K562 (cell line): Measurements from ENCODE around the gene PSMA4. TPM values are rescaled to one million over a fixed set of nuclear protein-coding genes. Genes with fewer than 3 reads are reported as not detected.

ENCODE experiments used
- BHLHE40 ChIP-seq: IDR thresholded peaks from 2 replicates; pipeline ENCODE4 v1.6.1; 2011; ENCODE audit warnings: low read length, improper control_type of control experiment
- CAMTA2 ChIP-seq: fragments of 250-450 bp; sonication (Bioruptor Pico); conservative IDR thresholded peaks from 2 replicates; pipeline ENCODE4 v1.5.1; 2022
- E2F3 ChIP-seq: fragments of 250-450 bp; sonication (Bioruptor Pico); IDR thresholded peaks from 2 replicates; pipeline ENCODE4 v1.4.0; 2020; ENCODE audit warnings: mild to moderate bottlenecking
- ELF2 ChIP-seq: fragments of 250-450 bp; sonication (Bioruptor Pico); IDR thresholded peaks from 2 replicates; pipeline ENCODE4 v1.5.0; 2021; ENCODE audit warnings: mild to moderate bottlenecking
- HDAC2 ChIP-seq: fragments of 450-650 bp; IDR thresholded peaks from 2 replicates; pipeline ENCODE4 v1.6.1; 2016; ENCODE audit warnings: mild to moderate bottlenecking
- KDM5B ChIP-seq: fragments of 200-600 bp; sonication (generic); IDR thresholded peaks from 2 replicates; pipeline ENCODE4 v1.6.1; 2012; ENCODE audit warnings: low read depth, mild to moderate bottlenecking, moderate library complexity, low read length, control low read depth, inconsistent platforms; ENCODE audit not compliant: insufficient replicate concordance
- MAX ChIP-seq: sonication (generic); formaldehyde crosslinking; IDR thresholded peaks from 2 replicates; pipeline ENCODE4 v1.9.0; 2022; ENCODE audit warnings: mild to moderate bottlenecking, missing genetic modification reagents
- NFE2 ChIP-seq: IDR thresholded peaks from 2 replicates; pipeline ENCODE4 v1.6.1; 2014; ENCODE audit warnings: antibody characterized with exemption, low read depth
- NR3C1 ChIP-seq: sonication (generic); formaldehyde crosslinking; IDR thresholded peaks from 2 replicates; pipeline ENCODE4 v1.8.1; 2022; ENCODE audit warnings: missing genetic modification reagents
- PHF20 ChIP-seq: fragments of 450-650 bp; IDR thresholded peaks from 2 replicates; pipeline ENCODE4 v1.6.1; 2018; ENCODE audit not compliant: partially characterized antibody
- PHF21A ChIP-seq: fragments of 450-650 bp; IDR thresholded peaks from 2 replicates; pipeline ENCODE4 v1.6.1; 2017; ENCODE audit warnings: low read depth, borderline replicate concordance
- PHF8 ChIP-seq: fragments of 200-600 bp; sonication (generic); IDR thresholded peaks from 2 replicates; pipeline ENCODE4 v1.6.1; 2012; ENCODE audit warnings: mixed run types, mild to moderate bottlenecking, inconsistent platforms, low read length, moderate library complexity, borderline replicate concordance
- POLR2A ChIP-seq: fragments of 450-650 bp; conservative IDR thresholded peaks from 2 replicates; pipeline ENCODE4 v1.6.1; 2016
- RNF219 ChIP-seq: fragments of 250-450 bp; sonication (Bioruptor Pico); IDR thresholded peaks from 2 replicates; pipeline ENCODE4 v1.5.0; 2022; ENCODE audit warnings: mild to moderate bottlenecking
- SMAD1 ChIP-seq: fragments of 150-350 bp; IDR thresholded peaks from 2 replicates; pipeline ENCODE4 v1.6.1; 2014; ENCODE audit warnings: low read length, low read depth; ENCODE audit not compliant: partially characterized antibody
- SUPT5H ChIP-seq: fragments of 450-650 bp; IDR thresholded peaks from 2 replicates; pipeline ENCODE4 v1.6.1; 2016
- TAF9B ChIP-seq: fragments of 450-650 bp; IDR thresholded peaks from 2 replicates; pipeline ENCODE4 v1.6.1; 2018; ENCODE audit warnings: mild to moderate bottlenecking; ENCODE audit not compliant: partially characterized antibody
- USF1 ChIP-seq: sonication (generic); formaldehyde crosslinking; IDR thresholded peaks from 2 replicates; pipeline ENCODE4 v1.9.0; 2022; ENCODE audit warnings: mild to moderate bottlenecking, missing genetic modification reagents
- VEZF1 ChIP-seq: fragments of 200-800 bp; sonication (Bioruptor generic); IDR thresholded peaks from 2 replicates; pipeline ENCODE4 v1.6.1; 2017; ENCODE audit warnings: missing genetic modification characterization, missing compliant biosample characterization
- ZBED1 ChIP-seq: IDR thresholded peaks from 2 replicates; pipeline ENCODE4 v1.6.1; 2014
- ZBTB11 ChIP-seq, 3 experiments: fragments of 200-800 bp in 1 of 3; fragments of 250-450 bp in 1 of 3; fragments of 450-650 bp in 1 of 3; sonication (Bioruptor Pico) in 1 of 3; sonication (Bioruptor generic) in 1 of 3; formaldehyde crosslinking in 1 of 3; IDR thresholded peaks; 2 replicates each; pipeline versions ENCODE4 v1.6.1 to v1.8.0; 2016 to 2022; ENCODE audit warnings: mild to moderate bottlenecking in 2 of 3, missing genetic modification characterization in 2 of 3, missing compliant biosample characterization in 1 of 3, moderate library complexity in 1 of 3
- polyA plus RNA-seq, 8 experiments: library from polyadenylated mRNA; depleted of rRNA in 4 of 8; stranded (reverse) in 5 of 8; unstranded in 3 of 8; fragments of >200 nt; fragmentation: Nextera tagmentation in 2 of 8; fragmentation: Illumina TruSeq in 1 of 8; extraction: Ambion mirVana in 2 of 8; extraction: Trizol in 1 of 8; gene quantifications; 2 replicates each; pipeline versions ENCODE4 v1.2.1 to v1.2.3, GENCODE V29; 2011 to 2014; ENCODE audit warnings: inconsistent platforms in 1 of 8, missing spikeins in 1 of 8
- total RNA-seq, 7 experiments: library from RNA; depleted of rRNA in 6 of 7; stranded (reverse); fragments of >200 nt in 6 of 7; fragmentation: Illumina TruSeq in 2 of 7; extraction: Trizol in 2 of 7; gene quantifications; 2 replicates each; pipeline versions ENCODE4 v1.2.1 to v1.2.3, GENCODE V29; 2011 to 2021; ENCODE audit warnings: low replicate concordance in 1 of 7

PSMA4 gene
- total and polyA plus RNA-seq, 9 of the 15 experiments (the other 6 are each of a cell fraction or from before 2014, with no cell fraction given), result 304 to 1,857 (median 666) TPM

- TF ChIP-seq RNF219, result no peak
- peak; percentile 75 for TF ChIP-seq PHF20
- TF ChIP-seq PHF8, result peak; percentile 96
- TF ChIP-seq KDM5B, result peak; percentile 90
- 0 out of 2 replicates have a peak, but pooled peaks have one; percentile 58 for TF ChIP-seq NR3C1
- peak; percentile 97 for TF ChIP-seq SUPT5H
- peak; percentile 81 for TF ChIP-seq NFE2
- peak; percentile 64 for TF ChIP-seq MAX (CRISPR knock-in tag)
- TF ChIP-seq POLR2A, result peak; percentile 97
- TF ChIP-seq CAMTA2 (CRISPR knock-in tag), result 0 out of 2 replicates have a peak, but pooled peaks have one; percentile 5
- peak; percentile 85 for TF ChIP-seq ELF2 (CRISPR knock-in tag)
- 0 out of 2 replicates have a peak, but pooled peaks have one; percentile 18 for TF ChIP-seq HDAC2
- TF ChIP-seq ZBED1, result no peak; the same call in 1 of the 2 replicates
- peak; percentile 7; the same call in 1 of the 2 replicates for TF ChIP-seq USF1
- TF ChIP-seq E2F3 (CRISPR knock-in tag), result no peak
- peak; percentile 99 for TF ChIP-seq VEZF1 (CRISPR knock-in tag)
- peak; percentile 57 for TF ChIP-seq SMAD1
- TF ChIP-seq BHLHE40, result peak; percentile 50
- peak; percentile 76 for TF ChIP-seq TAF9B
- TF ChIP-seq ZBTB11 (CRISPR knock-in tag; IDR thresholded peaks at IDR 0.05), result peak in 1 of 3 experiments; percentile 57; a peak in 1 of 6 replicates
- no peak for TF ChIP-seq PHF21A
These were observed at the start of gene PSMA4 (continued) for GRCh38 chr15:78540141-78540870.
